GM12878 (cell line): Measurements from ENCODE around the gene HNRNPU. TPM values are rescaled to one million over a fixed set of nuclear protein-coding genes. Genes with fewer than 3 reads are reported as not detected.

Source experiments
- ASH2L ChIP-seq: fragments of 300-600, 200-600 bp; sonication (generic); IDR thresholded peaks from 2 replicates; pipeline ENCODE4 v1.6.1; 2017; ENCODE audit warnings: low read depth, mild to moderate bottlenecking, borderline replicate concordance
- CBX5 ChIP-seq: sonication (generic); IDR thresholded peaks from 2 replicates; pipeline ENCODE4 v1.6.1; 2016; ENCODE audit warnings: low read depth, moderate library complexity, mild to moderate bottlenecking, inconsistent platforms
- ESRRA ChIP-seq: IDR thresholded peaks from 2 replicates; pipeline ENCODE4 v1.6.1; 2012; ENCODE audit warnings: mild to moderate bottlenecking, low read length, improper control_type of control experiment
- GABPA ChIP-seq: IDR thresholded peaks from 2 replicates; pipeline ENCODE4 v1.6.1; 2014; ENCODE audit warnings: antibody characterized with exemption, low read depth, mild to moderate bottlenecking, inconsistent platforms
- IKZF2 ChIP-seq, 2 experiments: fragments of 450-650 bp; IDR thresholded peaks; 2 replicates each; pipeline ENCODE4 v1.6.1; 2017; ENCODE audit warnings: mild to moderate bottlenecking in 2 of 2, moderate library complexity in 2 of 2
- JUND ChIP-seq: IDR thresholded peaks from 2 replicates; pipeline ENCODE4 v1.6.1; 2012; ENCODE audit warnings: low read depth, mild to moderate bottlenecking, low read length, improper control_type of control experiment, moderate library complexity
- MEF2A ChIP-seq: IDR thresholded peaks from 2 replicates; pipeline ENCODE4 v1.6.1; 2011; ENCODE audit warnings: low read depth, mild to moderate bottlenecking, low read length, moderate library complexity; ENCODE audit not compliant: insufficient read depth
- NKRF ChIP-seq: fragments of 450-650 bp; conservative IDR thresholded peaks from 2 replicates; pipeline ENCODE4 v1.6.1; 2017; ENCODE audit warnings: mild to moderate bottlenecking, moderate library complexity
- PAX8 ChIP-seq: fragments of 450-650 bp; IDR thresholded peaks from 2 replicates; pipeline ENCODE4 v1.6.1; 2017; ENCODE audit warnings: mild to moderate bottlenecking, moderate library complexity
- REST ChIP-seq: IDR thresholded peaks from 2 replicates; pipeline ENCODE4 v1.6.1; 2012; ENCODE audit warnings: mild to moderate bottlenecking, low read depth, low read length
- SUPT20H ChIP-seq: IDR thresholded peaks from 2 replicates; pipeline ENCODE4 v1.6.1; 2011; ENCODE audit warnings: low read depth, mild to moderate bottlenecking, low read length, moderate library complexity, borderline replicate concordance; ENCODE audit not compliant: control insufficient read depth
- ZNF687 ChIP-seq: fragments of 450-650 bp; IDR thresholded peaks from 2 replicates; pipeline ENCODE4 v1.6.1; 2017; ENCODE audit warnings: mild to moderate bottlenecking, moderate library complexity
- polyA plus RNA-seq, 11 experiments: library from polyadenylated mRNA; depleted of rRNA in 4 of 11; unstranded in 6 of 11; stranded (reverse) in 5 of 11; fragments of >200 nt; fragmentation: Nextera tagmentation in 4 of 11; fragmentation: Illumina TruSeq in 1 of 11; extraction: Ambion mirVana in 4 of 11; extraction: Trizol in 1 of 11; gene quantifications; 1 replicate in 1 of 11; 2 replicates in 10 of 11; pipeline versions ENCODE4 v1.2.1 to v1.2.3, GENCODE V29; 2011 to 2016; ENCODE audit warnings: inconsistent platforms in 2 of 11, missing spikeins in 2 of 11, low read depth in 1 of 11
- total RNA-seq, 4 experiments: library from RNA; depleted of rRNA in 3 of 4; stranded (reverse); fragments of >200 nt in 3 of 4; fragmentation: Illumina TruSeq in 1 of 4; extraction: Trizol in 1 of 4; gene quantifications; 2 replicates each; pipeline versions ENCODE4 v1.2.1 to v1.2.3, GENCODE V29; 2013 to 2021

The HNRNPU gene
- total and polyA plus RNA-seq, 10 of the 15 experiments (the other 5 are each of a cell fraction or from before 2014, with no cell fraction given): 163 to 569 (median 420) TPM

GRCh38 chr1:244843148-244843978, 21.0 kb downstream of the HNRNPU start (continued):
- TF ChIP-seq REST (no peak), GABPA (no peak), IKZF2 (IDR thresholded peaks at IDR 0.05) (no peak), PAX8 (no peak), ASH2L (no peak), ESRRA (no peak), SUPT20H (no peak), ZNF687 (no peak), MEF2A (no peak), CBX5 (no peak), JUND (no peak), NKRF (no peak)
